Measurements from ENCODE around the gene ITPK1. TPM values are rescaled to one million over a fixed set of nuclear protein-coding genes. Genes with fewer than 3 reads are reported as not detected.

Gene ITPK1
- total RNA-seq, 4 donors from 2014 or later = 37.5 to 47.5 (median 41.4) TPM

GRCh38 chr14:92976268-92976667, 139.5 kb downstream of the ITPK1 start:
- WGBS, 2 donors = 93 to 100% methylated on average over 2 of the region's 2 CpGs
- intact Hi-C loops (cut with DNase I; ENCODE audit: low total_unique reads) = no loop called here
- H3K4me3 ChIP-seq (ENCODE audit: low read depth, poor library complexity, severe bottlenecking) = no peak overlapping the region
- no peak for DNase-seq (ENCODE audit: low spot score in 2 of 2)
- TF ChIP-seq CTCF (IDR thresholded peaks at IDR 0.05) (no peak), POLR2A (IDR thresholded peaks at IDR 0.05) (no peak)

DNA sequence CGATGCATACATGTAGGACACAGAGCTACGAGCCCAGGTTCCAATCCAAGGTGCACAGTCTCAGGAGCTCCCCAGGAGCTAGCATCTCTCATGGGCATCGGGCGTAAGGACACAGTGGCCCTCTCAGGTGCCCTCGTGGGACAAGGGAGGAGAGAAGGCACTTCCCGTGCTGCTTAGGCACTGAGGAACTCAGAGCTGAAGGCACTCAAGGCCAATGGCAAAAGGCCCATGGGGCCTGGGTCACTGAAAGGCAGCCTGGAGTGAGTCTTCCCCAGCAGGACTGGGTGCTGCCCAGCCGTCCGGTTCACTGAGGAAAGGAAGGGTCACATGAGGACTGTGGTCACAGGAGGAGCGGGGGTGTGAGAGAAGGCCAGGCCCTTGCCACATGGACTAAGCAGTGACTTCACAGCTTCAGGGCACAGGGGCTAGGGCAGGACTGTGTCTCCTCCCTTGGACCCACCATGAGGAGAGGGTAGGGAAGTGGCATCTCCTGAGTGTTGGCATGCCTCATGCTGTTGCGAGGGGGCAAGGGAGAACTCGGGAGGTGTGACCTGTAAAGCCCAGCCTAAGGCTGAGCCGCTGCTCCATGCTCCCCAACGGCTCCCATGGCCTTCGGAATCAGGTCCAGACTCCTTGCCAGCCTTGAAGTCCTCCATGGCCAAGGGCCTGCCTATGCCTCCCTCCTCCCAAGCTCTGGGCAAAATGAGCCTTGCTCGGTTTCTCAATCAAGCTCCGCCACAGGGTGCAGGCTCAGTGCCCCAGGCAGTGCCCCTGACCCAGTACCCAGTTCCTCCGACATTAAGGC, 141.0 kb downstream of the ITPK1 start:
- no peak for TF ChIP-seq POLR2A (IDR thresholded peaks at IDR 0.05)
- no peak for TF ChIP-seq CTCF (IDR thresholded peaks at IDR 0.05)

DNA sequence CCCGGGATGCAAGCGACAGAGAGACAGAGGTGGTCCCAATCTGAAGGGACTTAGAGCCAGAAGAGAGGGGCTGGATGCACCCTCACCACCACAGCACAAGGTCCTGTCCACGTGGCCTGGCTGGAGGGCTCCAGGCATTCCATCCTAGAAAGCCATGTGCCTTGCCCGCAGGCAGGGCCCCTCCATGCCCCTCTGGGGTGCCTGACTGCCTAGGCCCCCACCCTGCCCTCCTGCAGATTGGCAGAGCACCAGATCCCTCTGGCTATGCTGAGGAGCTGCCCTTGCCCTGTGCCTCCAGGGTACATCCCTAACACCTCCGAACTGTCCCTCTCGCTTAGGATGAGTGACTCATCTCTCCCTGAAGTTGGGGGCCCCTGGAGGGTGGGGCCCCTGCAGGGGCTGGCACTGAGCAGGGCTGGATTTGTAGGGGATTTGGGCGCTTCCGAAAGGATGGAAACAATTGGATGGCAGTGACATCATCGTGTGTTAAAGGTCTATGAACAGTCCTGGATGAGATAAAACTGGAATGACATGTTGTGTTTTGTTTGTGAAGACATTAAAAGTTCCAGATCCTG, 141.8 kb downstream of the ITPK1 start:
- no peak for DNase-seq (ENCODE audit: low spot score in 2 of 2)
- no peak for TF ChIP-seq POLR2A (IDR thresholded peaks at IDR 0.05)
- no peak for TF ChIP-seq CTCF (IDR thresholded peaks at IDR 0.05)
- intact Hi-C loops (cut with DNase I; ENCODE audit: low total_unique reads) = no loop called here
- 31 to 65% methylated on average over 7 to 9 of the region's 9 CpGs for WGBS, 2 donors
- H3K4me3 ChIP-seq (ENCODE audit: low read depth, poor library complexity, severe bottlenecking) = no peak overlapping the region

More for the DNA sequence above, 141.0 kb downstream of the ITPK1 start:
- intact Hi-C loops (cut with DNase I; ENCODE audit: low total_unique reads) = no loop called here
- 96 to 97% methylated on average over 12 to 17 of the region's 17 CpGs for WGBS, 2 donors
- H3K4me3 ChIP-seq (ENCODE audit: low read depth, poor library complexity, severe bottlenecking) = no peak overlapping the region
- DNase-seq (ENCODE audit: low spot score in 2 of 2) = no peak

- no peak overlapping the region for H3K4me3 ChIP-seq (ENCODE audit: low read depth, poor library complexity, severe bottlenecking)
- intact Hi-C loops (cut with DNase I; ENCODE audit: low total_unique reads) = no loop called here
- DNase-seq (ENCODE audit: low spot score in 2 of 2) = peak; percentile 63 to 94
- WGBS, 2 donors = 29 to 45% methylated on average over 11 to 12 of the region's 12 CpGs
- TF ChIP-seq POLR2A (IDR thresholded peaks at IDR 0.05) (no peak), CTCF (IDR thresholded peaks at IDR 0.05) (peak in 1 of 3 donors; percentile 69)
Observed at GRCh38 chr14:92973261-92973797, 142.4 kb downstream of the ITPK1 start.

- TF ChIP-seq CTCF (IDR thresholded peaks at IDR 0.05) (no peak), POLR2A (IDR thresholded peaks at IDR 0.05) (no peak)
- WGBS, 2 donors = 95 to 97% methylated on average over 16 of the region's 16 CpGs
- intact Hi-C loops (cut with DNase I; ENCODE audit: low total_unique reads) = no loop called here
- DNase-seq (ENCODE audit: low spot score in 2 of 2) = no peak
- H3K4me3 ChIP-seq (ENCODE audit: low read depth, poor library complexity, severe bottlenecking) = no peak overlapping the region
Observed at GRCh38 chr14:92971601-92972180, 144.0 kb downstream of the ITPK1 start.
